NB4 (cell line): ENCODE measurements around the gene SRGAP3.

ENCODE experiments used
- CTCF ChIP-seq: IDR thresholded peaks from one replicate; pipeline ENCODE4 v1.5.1; 2012; ENCODE audit warnings: low read depth, low read length
- MAX ChIP-seq: IDR thresholded peaks from 2 replicates; pipeline ENCODE4 v1.6.1; 2011; ENCODE audit warnings: low read depth, low read length
- POLR2A ChIP-seq: IDR thresholded peaks from 2 replicates; pipeline ENCODE4 v1.6.1; 2011; ENCODE audit warnings: mild to moderate bottlenecking; ENCODE audit not compliant: insufficient read length; ENCODE audit errors: extremely low read depth

- TF ChIP-seq POLR2A = no peak
- TF ChIP-seq CTCF = no peak
- no peak for TF ChIP-seq MAX
Observed at GRCh38 chr3:9109568-9109914, 139.9 kb downstream of the SRGAP3 start.
